CD4-positive, alpha-beta T cell treated with Interferon gamma for 1 hour (primary cell): ENCODE measurements around the gene UBTF.

Source experiments
- DNase-seq: peaks from one replicate; pipeline ENCODE4 v3.0.0-alpha.2; 2020

Gene UBTF

DNA sequence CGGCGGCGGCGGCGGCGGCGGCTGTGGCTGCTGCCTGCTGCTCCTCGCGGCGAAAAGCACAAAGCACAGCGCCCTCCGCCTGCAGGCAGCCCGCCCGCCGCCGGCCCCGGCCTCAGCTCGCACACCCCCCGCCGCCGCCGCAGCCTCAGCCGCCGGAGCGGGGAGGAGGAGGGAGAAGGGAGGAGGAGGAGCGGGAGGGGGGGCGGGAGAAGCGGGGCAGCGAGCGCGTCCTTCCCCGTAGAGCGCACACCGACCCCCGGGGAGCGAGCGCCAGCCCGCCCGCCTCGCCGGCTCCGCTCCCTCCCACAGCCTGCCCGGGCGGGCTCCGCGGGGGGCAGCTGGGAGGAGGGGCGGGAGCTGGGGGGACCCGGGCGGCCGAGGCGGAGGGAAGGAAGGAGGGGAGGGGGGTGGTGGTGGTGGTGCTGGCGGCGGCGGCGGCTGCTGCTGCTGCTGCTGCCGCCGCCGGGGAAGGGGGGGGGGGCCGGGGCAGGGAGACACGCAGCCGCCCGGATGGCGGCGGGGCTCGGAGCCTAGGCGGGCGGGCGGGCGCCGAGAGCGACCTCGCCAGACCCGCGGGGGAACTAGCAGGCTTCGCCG lies at the start of gene UBTF:
Gene UBTF (minus strand): TSS at position 60 of the 597 bp plus-strand sequence. CDS start 1,446 bp downstream, outside the sequence.
- DNase-seq = peak; percentile 82

DNA sequence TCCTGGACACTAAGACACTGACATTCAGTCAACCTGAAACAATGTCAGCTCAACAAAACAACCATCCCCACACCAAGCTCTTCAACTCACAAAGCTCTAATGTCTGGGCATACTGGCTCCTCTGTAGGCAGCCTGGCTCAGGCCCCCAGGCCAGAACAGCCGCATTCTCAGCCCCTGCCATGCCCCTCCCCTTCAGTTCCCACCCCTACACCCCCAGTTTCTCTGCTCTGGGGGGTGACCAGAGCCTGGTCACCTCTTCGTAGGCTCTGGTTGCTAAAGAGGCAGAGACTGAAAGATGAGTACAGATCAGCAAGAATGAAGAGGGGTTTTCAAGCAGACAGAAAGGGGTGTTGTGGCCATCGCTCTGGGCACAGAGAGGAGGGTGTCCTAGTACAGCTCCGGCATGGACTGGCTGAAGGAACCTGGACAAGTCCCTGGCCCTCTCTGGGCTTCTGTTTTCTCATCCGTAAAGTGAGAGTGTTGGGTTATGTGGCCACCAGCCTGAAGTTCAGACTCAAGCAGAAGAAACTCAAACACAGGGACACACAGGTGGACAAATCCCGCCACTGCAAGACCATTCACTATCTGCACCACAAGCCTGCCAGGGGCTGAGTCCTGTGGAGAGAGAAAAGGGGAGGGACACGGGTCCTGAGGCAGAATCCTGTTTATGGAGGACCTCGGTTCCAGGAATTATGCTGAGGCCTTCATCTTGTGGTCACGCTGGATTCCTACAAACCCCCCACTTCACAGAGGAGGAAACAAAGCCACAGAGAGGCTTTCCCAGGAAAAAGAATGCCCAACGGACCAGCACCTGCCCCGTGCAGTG lies 49.4 kb upstream of the UBTF start:
- no peak for DNase-seq

DNA sequence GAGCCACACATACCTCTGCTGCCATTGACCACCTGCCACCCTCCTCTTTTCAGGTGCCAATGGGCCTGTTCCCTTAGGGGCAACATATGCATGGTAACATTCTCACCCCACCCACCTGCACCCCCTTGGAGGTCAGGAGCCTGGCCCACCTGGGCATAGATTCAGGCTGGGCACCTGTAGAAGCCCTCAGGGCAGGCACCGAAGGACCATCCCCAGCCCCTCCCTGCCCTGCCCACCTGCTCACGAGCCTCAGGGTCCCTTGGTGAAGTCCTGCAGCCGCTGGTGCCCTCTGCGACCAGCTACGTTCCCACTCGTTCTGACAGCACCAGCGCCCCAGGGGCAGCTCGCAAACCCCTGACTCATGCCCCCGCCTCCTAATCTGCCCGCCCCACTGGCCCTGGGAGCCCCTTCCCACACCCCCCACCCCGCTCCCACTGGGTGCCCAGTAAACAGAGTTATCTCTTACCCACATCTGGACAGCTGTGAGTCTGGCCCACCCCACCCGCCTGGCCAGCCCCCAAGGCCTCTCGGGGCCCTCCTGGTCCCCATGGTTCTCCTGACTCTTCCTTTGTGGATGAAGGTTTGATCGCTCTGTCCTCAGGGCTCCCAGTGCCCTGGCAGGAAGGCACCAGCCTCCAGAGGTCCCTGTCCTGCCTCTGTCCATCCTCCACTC lies 48.5 kb upstream of the UBTF start, which contains the start of gene SLC4A1:
Gene SLC4A1 (minus strand): TSS at position 318 of the 673 bp plus-strand sequence. CDS start 5,269 bp downstream, outside the sequence.
- no peak for DNase-seq

- no peak for DNase-seq
Measured at GRCh38 chr17:44267165-44267455, 47.6 kb upstream of the UBTF start.

- DNase-seq = no peak
Measured at GRCh38 chr17:44266402-44267164, 47.1 kb upstream of the UBTF start.

DNA sequence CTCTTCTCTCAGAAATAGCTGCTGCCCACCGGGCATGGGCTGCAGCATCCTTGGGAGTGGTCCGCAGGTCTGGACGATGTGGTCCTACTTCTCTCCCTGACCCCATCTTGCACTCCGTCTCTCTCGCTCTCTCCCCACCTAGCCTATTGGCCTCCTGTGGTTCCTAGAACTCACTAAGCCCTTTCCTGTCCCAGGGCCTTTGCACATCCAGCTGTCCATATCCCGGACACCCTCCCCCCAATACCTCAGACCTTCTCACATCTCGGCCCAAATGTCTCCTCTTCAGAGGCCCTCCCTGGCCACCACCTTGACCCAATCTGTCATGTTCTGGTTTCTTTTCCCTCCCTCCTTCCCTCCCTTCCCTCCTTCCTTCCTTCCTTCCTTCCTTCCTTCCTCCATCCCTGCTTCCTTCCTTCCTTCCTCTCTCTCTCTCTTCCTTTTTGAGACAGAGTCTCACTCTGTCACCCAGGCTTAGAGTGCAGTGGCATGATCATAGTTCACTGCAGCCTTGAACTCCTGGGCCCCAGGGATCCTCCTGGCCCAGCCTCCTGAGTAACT lies 43.9 kb upstream of the UBTF start:
- DNase-seq = no peak

- DNase-seq = no peak
Measured at GRCh38 chr17:44262654-44263225, 43.3 kb upstream of the UBTF start.

DNA sequence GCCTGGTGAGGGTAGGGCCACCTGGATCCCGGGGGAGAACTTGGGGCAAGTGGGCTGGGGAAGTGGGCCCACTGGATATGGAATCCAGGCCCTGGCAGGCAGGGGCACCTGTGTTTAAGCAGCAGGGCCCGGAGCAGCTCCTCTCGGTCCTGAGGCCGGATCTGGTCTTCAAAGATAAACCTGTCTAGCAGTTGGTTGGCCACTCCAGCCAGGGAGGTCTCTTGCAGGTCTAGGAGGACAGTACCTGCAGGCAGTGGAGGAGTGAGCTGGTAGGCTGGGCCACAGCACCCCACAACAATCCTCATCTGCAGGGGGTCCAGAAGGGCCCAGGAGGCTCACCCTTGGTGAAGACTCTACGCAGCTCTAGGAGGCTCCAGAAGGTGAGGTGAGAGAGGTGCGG lies 40.8 kb upstream of the UBTF start:
- DNase-seq = no peak

DNA sequence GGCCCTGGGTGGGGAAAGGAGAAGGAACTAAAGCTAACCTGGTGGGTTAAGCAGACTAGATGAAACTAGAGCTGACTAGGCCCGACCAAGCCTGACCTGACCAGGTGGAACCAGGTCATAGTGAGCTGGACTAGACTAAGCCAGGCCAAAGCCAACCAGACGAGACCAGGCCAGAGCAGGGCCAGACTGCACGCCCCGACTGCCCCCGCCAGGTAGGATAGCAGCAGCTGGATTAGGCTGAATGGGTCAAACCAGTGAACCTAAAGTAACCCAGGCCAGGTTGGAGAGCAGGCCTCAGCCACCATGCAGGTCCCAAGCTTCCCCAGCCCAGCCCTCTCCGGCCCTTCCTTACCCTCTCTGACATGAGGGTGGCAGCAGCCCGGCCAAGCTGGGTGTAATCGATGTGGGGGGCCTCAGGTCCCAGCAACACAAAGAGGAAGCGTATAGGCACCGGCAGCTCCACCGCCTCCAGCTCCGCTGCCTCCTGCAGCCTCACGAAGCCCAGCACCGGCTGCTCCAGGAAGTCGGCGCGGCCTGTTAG lies 39.4 kb upstream of the UBTF start:
- no peak for DNase-seq

DNA sequence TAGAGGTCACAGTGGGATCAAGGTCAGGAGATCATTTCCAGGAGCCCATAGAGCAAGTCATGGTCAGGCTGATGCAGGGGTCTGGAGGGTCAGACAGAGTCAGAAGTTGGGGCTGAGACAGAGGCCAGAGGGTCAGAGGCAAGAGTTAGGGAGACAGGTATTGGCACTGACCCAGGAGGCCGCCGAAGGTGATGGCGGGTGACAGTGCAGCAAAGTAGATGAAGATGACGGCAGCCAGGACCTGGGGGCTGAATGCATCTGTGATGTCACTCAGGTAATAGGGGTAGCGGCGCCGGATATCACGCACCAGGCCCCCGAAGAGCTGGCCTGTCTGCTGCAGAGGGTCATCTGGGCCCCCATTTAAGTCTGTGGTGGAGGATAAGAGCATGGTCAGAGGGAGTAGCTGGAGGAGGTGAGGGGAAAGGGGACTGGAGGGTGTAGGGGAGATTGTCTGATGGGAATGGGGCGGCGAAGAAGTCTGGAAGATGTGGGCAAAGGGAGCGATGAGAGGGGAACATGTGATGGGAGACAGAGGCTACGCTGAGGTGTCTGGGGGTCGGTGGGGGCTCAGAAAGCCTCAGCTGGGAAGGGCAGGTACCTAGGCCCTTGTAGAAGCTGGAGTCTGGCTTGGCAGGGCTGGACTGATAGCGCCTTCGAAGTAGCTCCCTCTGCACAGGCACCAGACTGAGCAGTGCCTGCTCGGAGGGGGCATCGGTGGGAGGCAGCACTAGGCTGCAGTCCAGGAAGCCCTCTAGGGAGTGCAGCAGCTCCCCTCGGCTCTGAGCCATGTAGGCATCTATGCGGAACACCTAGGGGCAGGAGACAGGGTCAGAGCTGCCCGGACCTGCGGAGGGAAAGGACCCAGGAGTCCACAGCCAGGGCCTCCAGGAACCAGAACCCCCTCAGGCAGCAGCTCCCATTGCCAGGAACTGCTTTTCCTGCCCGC lies 38.6 kb upstream of the UBTF start:
- no peak for DNase-seq

DNA sequence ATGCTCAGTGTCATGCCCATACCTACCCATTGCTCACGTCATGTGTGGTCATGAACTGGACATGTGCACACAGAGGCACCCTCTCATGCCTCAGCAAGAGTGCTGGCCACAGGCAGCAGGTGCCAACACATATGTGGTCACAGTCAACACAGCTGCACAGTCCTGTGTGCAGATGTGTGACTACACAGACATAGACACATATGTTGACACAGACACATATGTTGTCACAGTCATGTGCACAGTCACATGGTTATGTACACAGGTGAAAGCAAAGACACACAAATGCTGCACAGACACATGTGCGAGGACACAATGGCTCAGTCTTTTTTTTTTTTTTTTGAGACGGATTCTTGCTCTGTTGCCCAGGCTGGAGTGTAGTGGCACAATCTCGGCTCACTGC lies 37.2 kb upstream of the UBTF start:
- no peak for DNase-seq

DNA sequence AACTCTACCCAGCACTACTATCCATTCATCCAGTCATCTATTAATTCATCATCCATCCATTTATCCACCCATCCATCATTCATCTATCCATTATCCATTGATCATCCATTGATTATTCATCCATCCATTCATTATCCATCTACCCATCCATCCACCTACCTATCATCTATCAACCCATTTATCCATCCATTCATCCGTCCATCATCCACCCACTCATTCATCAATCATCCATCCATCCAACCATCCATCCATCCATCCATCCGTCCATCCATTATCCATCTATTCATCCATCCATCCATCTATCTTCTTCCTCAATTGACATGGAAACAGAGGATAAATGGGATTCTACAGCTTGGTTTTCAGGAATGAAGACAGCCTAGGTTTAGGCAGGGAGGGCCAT lies 36.4 kb upstream of the UBTF start:
- no peak for DNase-seq

DNA sequence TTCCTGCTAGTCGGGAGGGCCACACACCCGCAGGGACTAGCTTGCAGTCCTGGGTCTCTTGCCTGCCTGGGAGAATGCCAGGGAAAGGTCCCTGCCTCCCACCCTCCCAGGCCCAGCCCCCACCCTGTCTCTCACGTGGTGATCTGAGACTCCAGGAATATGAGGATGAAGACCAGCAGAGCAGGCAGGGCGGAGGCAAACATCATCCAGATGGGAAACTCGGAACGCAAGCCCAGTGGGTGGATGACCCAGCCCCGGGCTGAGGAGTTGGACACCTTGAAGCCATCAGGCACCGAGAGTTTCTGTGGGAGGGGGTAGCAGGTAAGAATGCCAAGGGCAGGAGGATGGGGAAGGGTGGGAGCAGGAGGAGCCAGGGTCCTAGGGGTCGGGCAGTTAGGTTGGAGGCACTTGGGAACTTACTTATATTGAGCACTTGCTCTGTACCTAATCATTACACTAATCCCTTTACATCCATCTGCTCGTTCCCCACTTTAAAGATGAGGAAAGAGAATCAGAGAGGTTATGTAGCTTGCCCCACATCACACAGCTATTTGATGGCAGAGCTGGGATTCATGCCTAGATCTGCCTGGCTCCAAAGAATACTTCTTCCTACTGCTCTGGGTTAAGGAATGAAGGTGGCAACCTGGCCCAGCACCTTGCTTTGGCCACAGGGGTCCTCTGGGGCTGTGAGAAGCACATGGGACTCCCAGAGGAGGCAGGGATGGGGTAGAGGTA lies 35.1 kb upstream of the UBTF start:
- DNase-seq = no peak

GRCh38 chr17:44253006-44253405 lies 33.5 kb upstream of the UBTF start:
- no peak for DNase-seq

GRCh38 chr17:44251062-44251461 lies 31.6 kb upstream of the UBTF start:
- DNase-seq = no peak

GRCh38 chr17:44249501-44250246 lies 30.2 kb upstream of the UBTF start:
- no peak for DNase-seq

DNA sequence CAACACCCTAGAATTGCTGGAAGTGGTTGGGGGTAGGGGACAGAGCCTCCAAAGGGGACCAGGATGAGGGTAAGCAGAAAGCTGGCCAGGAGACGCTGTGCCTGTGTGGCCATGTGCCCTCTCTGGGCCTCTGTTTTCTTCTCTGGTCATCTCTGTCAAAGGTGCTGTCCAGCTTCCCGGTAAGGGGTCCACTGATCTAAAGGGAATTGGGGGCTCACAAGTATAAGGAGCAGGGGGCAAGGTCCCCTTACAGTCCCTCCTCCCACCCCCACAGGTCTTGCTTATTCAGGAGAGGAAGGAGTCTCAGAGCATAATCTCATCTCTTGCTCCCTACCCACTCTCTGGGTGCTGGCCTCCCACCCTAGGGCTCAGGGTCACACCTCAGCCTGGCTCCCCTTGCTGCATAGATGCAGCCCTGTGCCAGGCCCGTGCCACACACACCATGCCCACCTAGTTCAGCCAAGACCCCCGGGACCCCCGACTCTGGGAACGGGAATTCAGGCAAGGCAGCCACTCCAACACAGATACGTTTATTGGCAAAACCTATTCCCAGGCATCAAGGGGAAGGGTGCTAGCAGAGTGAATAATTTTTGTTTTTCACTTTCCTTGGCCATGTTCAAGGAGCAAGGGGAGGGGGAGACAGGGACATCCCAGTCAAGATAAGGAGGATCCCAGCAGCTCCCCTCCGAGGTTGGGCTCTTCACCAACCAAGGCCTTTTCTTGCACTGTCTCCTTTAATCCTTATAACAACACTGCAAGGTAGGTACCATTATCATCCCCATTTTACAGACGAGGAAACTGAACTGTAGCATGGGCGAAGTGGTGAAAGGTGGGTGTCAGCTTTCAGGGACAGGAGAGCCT lies 28.6 kb upstream of the UBTF start:
- DNase-seq = no peak

DNA sequence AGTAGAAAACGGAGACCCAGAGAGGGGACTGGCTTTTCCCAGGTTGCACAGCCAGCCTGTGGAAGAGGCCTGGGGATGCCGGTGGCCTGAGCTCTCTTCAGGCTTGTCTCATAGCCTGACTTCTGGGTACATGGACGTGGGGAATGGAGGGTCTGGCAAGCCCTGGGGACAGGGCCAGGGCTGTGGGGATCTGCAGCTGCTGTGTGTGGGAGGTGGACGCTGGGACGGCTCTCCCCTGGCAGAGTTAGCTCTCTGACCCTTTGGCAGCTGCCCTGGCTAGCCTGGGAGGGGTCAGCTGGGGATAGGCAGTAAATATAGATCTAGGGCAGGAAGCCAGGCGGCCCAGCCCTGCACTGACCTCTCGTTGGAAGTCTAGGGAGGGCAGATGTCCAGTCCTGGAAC lies 28.0 kb upstream of the UBTF start:
- DNase-seq = no peak
